ENCODE data around the gene HIF1AN.

GRCh38 chr10:100567826-100568225 is 32.1 kb downstream of the HIF1AN start:
- TF ChIP-seq CTCF (IDR thresholded peaks at IDR 0.05) (no peak), POLR2A (IDR thresholded peaks at IDR 0.05) (no peak)

Measured in breast epithelium (tissue), 3 donors.